Calu3 (cell line): Measurements from ENCODE around the gene RCL1. TPM values are rescaled to one million over a fixed set of nuclear protein-coding genes. Genes with fewer than 3 reads are reported as not detected.

Source experiments
- BruUV-seq: library from RNA; stranded (reverse); fragments of 400-500 nt; replicated peaks from 2 replicates; lab custom pipeline; 2021; lab: Mats Ljungman, UMichigan
- CTCF ChIA-PET: fragments of 300-600 bp; sonication (Branson Sonifier 250); formaldehyde crosslinking; loops from one replicate; lab custom pipeline; 2022; ENCODE audit warnings: antibody characterized with exemption; lab: Charles Lee
- DNase-seq: peaks from one replicate; pipeline ENCODE4 v3.0.0; 2022
- H3K27ac Mint-ChIP-seq: one replicate; pipeline ENCODE4 v1.8.0; 2022; ENCODE audit warnings: mixed read lengths; ENCODE audit not compliant: unreplicated experiment
- H3K27me3 Mint-ChIP-seq: one replicate; pipeline ENCODE4 v1.8.0; 2022; ENCODE audit warnings: mixed read lengths; ENCODE audit not compliant: unreplicated experiment
- H3K36me3 Mint-ChIP-seq: one replicate; pipeline ENCODE4 v1.8.0; 2022; ENCODE audit warnings: mild to moderate bottlenecking, moderate library complexity, mixed read lengths; ENCODE audit not compliant: insufficient read depth, unreplicated experiment
- H3K4me1 Mint-ChIP-seq: one replicate; pipeline ENCODE4 v1.8.0; 2022; ENCODE audit warnings: mild to moderate bottlenecking, low read depth, mixed read lengths; ENCODE audit not compliant: unreplicated experiment
- H3K4me3 Mint-ChIP-seq: one replicate; pipeline ENCODE4 v1.8.0; 2022; ENCODE audit warnings: mild to moderate bottlenecking, low read depth, moderate library complexity, mixed read lengths; ENCODE audit not compliant: unreplicated experiment
- H3K9me3 Mint-ChIP-seq: one replicate; pipeline ENCODE4 v1.8.0; 2022; ENCODE audit warnings: low read depth, mixed read lengths; ENCODE audit not compliant: unreplicated experiment
- CTCF ChIP-seq: fragments of 200-600 bp; IDR thresholded peaks from one replicate; pipeline ENCODE4 v1.8.0; 2022; ENCODE audit warnings: antibody characterized with exemption; ENCODE audit not compliant: unreplicated experiment
- intact Hi-C: fragments of 100-400 bp; cut with micrococcal nuclease; formaldehyde crosslinking; loops from one replicate; pipeline ENCODE4 v1.10.0; 2022; ENCODE audit not compliant: unreplicated experiment
- total RNA-seq: library from RNA; stranded (reverse); gene quantifications from 2 replicates; pipeline ENCODE4 v1.2.3, GENCODE V29; 2022

The RCL1 gene
- total RNA-seq, 1 experiment from 2014 or later: 21.3 TPM

GRCh38 chr9:4821133-4821532, 28.4 kb downstream of the RCL1 start:
- no peak for DNase-seq
- CTCF ChIA-PET: no interaction called here
- H3K27me3 Mint-ChIP-seq: no peaks in the 10 kb centered on the region
- intact Hi-C loops: no loop called here
- H3K9me3 Mint-ChIP-seq: no peaks in the 10 kb centered on the region
- H3K4me3 Mint-ChIP-seq: no peak overlapping the region
- no TSS peak for BruUV-seq
- TF ChIP-seq CTCF: no peak
- H3K36me3 Mint-ChIP-seq: no peaks in the 10 kb centered on the region
- H3K4me1 Mint-ChIP-seq: peaks cover 9% of the 10 kb centered on the region
- H3K27ac Mint-ChIP-seq: no peak overlapping the region

GRCh38 chr9:4822057-4822456, 29.3 kb downstream of the RCL1 start:
- DNase-seq: no peak
- no peak for TF ChIP-seq CTCF
- CTCF ChIA-PET: no interaction called here
- Mint-ChIP-seq H3K36me3 (no peaks in the 10 kb centered on the region), H3K4me3 (no peak overlapping the region), H3K4me1 (peaks cover 7% of the 10 kb centered on the region), H3K27ac (no peak overlapping the region), H3K9me3 (no peaks in the 10 kb centered on the region), H3K27me3 (no peaks in the 10 kb centered on the region)
- no TSS peak for BruUV-seq
- intact Hi-C loops: no loop called here

DNA sequence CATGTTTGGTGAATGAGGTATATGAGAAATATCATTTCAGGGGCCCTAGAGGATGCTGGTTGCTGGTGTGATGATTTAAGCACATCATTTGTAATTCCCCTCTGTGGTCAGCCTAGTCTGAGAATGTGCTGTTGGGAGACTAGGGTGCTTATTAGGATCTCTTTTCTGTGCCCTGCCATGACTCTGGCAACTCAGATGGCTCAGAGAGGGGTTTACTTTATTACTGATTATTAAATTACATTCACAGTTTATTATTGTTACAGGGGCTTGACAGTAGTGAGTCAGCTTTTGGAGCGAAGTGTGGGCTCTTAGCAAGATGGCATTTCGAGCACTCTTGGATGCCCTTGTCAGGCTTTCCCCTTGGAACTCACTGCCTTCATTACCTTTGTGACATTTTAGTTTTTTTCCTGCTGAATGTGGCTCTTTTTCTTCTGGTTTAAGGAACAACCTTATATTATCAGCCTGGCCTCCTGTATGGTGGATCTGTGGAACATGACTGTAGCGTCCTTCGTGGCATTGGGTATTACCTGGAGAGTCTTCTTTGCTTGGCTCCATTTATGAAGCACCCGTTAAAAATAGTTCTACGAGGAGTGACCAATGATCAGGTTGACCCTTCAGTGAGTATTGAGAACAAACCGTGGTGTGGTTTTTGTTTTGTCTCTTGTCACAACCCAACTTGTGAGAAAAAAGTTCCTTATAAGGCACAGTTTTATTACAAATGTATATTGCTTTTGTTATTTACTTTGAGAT, 33.8 kb downstream of the RCL1 start:
- H3K27ac Mint-ChIP-seq: no peak overlapping the region
- H3K4me3 Mint-ChIP-seq: no peak overlapping the region
- CTCF ChIA-PET: interaction anchor here (0.6 kb wide), 1 partner anchor 8 kb away, joined by 3 read pairs; no protein-coding TSS in a partner anchor
- intact Hi-C loops: no loop called here
- H3K4me1 Mint-ChIP-seq: peaks cover 7% of the 10 kb centered on the region
- H3K27me3 Mint-ChIP-seq: no peaks in the 10 kb centered on the region
- H3K9me3 Mint-ChIP-seq: no peaks in the 10 kb centered on the region
- no peak for TF ChIP-seq CTCF
- no peak for DNase-seq
- no TSS peak for BruUV-seq
- no peaks in the 10 kb centered on the region for H3K36me3 Mint-ChIP-seq

GRCh38 chr9:4827224-4827623, 34.5 kb downstream of the RCL1 start:
- CTCF ChIA-PET: interaction anchor here (0.6 kb wide), 1 partner anchor 9 kb away, joined by 3 read pairs; no protein-coding TSS in a partner anchor
- H3K4me3 Mint-ChIP-seq: no peak overlapping the region
- no peak overlapping the region for H3K27ac Mint-ChIP-seq

More at GRCh38 chr9:4827224-4827623, 34.5 kb downstream of the RCL1 start:
- Mint-ChIP-seq H3K36me3 (no peaks in the 10 kb centered on the region), H3K27me3 (no peaks in the 10 kb centered on the region), H3K4me1 (peaks cover 2% of the 10 kb centered on the region), H3K9me3 (no peaks in the 10 kb centered on the region)
- intact Hi-C loops: no loop called here
- DNase-seq: no peak
- BruUV-seq: TSS peak; percentile 12
- no peak for TF ChIP-seq CTCF
